Fibroblast of lung (primary cell): ENCODE data around the gene RIN3.

Experiments
- CTCF ChIP-seq, 2 donors: IDR thresholded peaks in 1 of 2; conservative IDR thresholded peaks in 1 of 2; 1 replicate in 1 of 2; 2 replicates in 1 of 2; pipeline ENCODE4 v1.5.1; 2011 to 2012; ENCODE audit warnings: low read length in 2 of 2, control low read depth in 1 of 2, inconsistent platforms in 1 of 2, low read depth in 1 of 2, mild to moderate bottlenecking in 1 of 2
- EZH2 ChIP-seq: IDR thresholded peaks from 2 replicates; pipeline ENCODE4 v1.5.1; 2012; ENCODE audit warnings: low read length, control low read depth, mild to moderate bottlenecking; ENCODE audit errors: missing control alignments

- no peak for TF ChIP-seq EZH2
- peak; percentile 92 to 96 for TF ChIP-seq CTCF (conservative IDR thresholded peaks at IDR 0.05 in 1 of 2, IDR thresholded peaks at IDR 0.05 in 1 of 2; ENCODE audit: low read depth in 1 of 2, low read length in 2 of 2)
Measured at GRCh38 chr14:92680781-92681650, 167.4 kb downstream of the RIN3 start.
